ENCODE data around the gene SOCS6. TPM values are rescaled to one million over a fixed set of nuclear protein-coding genes. Genes with fewer than 3 reads are reported as not detected.

The SOCS6 gene
- total RNA-seq, 1 experiment from 2014 or later, result not detected

GRCh38 chr18:70258243-70258642, 30.6 kb upstream of the SOCS6 start:
- no peak overlapping the region for H3K4me2 ChIP-seq (ENCODE audit: low read depth, low read length, poor library complexity, severe bottlenecking)
- no peak for DNase-seq
- no peaks in the 10 kb centered on the region for H3K27me3 ChIP-seq (ENCODE audit: low read length)
- no peak overlapping the region for H3K27ac ChIP-seq (ENCODE audit: low read length)
- H3K4me3 ChIP-seq (ENCODE audit: low read length), result no peak overlapping the region
- H3K36me3 ChIP-seq (ENCODE audit: insufficient read depth, low read length), result no peaks in the 10 kb centered on the region
- H3K9me3 ChIP-seq (ENCODE audit: low read length), result no peaks in the 10 kb centered on the region
- H3K4me1 ChIP-seq (ENCODE audit: low read length), result no peaks in the 10 kb centered on the region
- no peak overlapping the region for H2AFZ ChIP-seq (ENCODE audit: low read length)
- no peaks in the 10 kb centered on the region for H3K79me2 ChIP-seq (ENCODE audit: low read length)
- H3K9me2 ChIP-seq (replicated peaks; ENCODE audit: insufficient read depth, low read length), result no peaks in the 10 kb centered on the region
- no peaks in the 10 kb centered on the region for H4K20me1 ChIP-seq (ENCODE audit: insufficient read depth, low read depth, low read length)
- no peak overlapping the region for H3K9ac ChIP-seq (ENCODE audit: low read length)

GRCh38 chr18:70260683-70261082, 28.2 kb upstream of the SOCS6 start:
- H4K20me1 ChIP-seq (ENCODE audit: insufficient read depth, low read depth, low read length), result no peaks in the 10 kb centered on the region
- no peak for DNase-seq
- no peak overlapping the region for H2AFZ ChIP-seq (ENCODE audit: low read length)
- no peaks in the 10 kb centered on the region for H3K36me3 ChIP-seq (ENCODE audit: insufficient read depth, low read length)
- no peaks in the 10 kb centered on the region for H3K9me2 ChIP-seq (replicated peaks; ENCODE audit: insufficient read depth, low read length)
- no peak overlapping the region for H3K4me2 ChIP-seq (ENCODE audit: low read depth, low read length, poor library complexity, severe bottlenecking)
- no peaks in the 10 kb centered on the region for H3K4me1 ChIP-seq (ENCODE audit: low read length)
- H3K27me3 ChIP-seq (ENCODE audit: low read length), result no peaks in the 10 kb centered on the region
- H3K9me3 ChIP-seq (ENCODE audit: low read length), result no peaks in the 10 kb centered on the region
- H3K27ac ChIP-seq (ENCODE audit: low read length), result no peak overlapping the region
- no peak overlapping the region for H3K9ac ChIP-seq (ENCODE audit: low read length)
- no peak overlapping the region for H3K4me3 ChIP-seq (ENCODE audit: low read length)
- no peaks in the 10 kb centered on the region for H3K79me2 ChIP-seq (ENCODE audit: low read length)

- DNase-seq, result no peak
- H3K9me3 ChIP-seq (ENCODE audit: low read length), result no peaks in the 10 kb centered on the region
- H3K27me3 ChIP-seq (ENCODE audit: low read length), result no peaks in the 10 kb centered on the region
- H2AFZ ChIP-seq (ENCODE audit: low read length), result no peak overlapping the region
- no peaks in the 10 kb centered on the region for H3K79me2 ChIP-seq (ENCODE audit: low read length)
- H3K4me3 ChIP-seq (ENCODE audit: low read length), result no peak overlapping the region
- H3K4me1 ChIP-seq (ENCODE audit: low read length), result no peaks in the 10 kb centered on the region
- H3K9ac ChIP-seq (ENCODE audit: low read length), result no peak overlapping the region
- H3K9me2 ChIP-seq (replicated peaks; ENCODE audit: insufficient read depth, low read length), result no peaks in the 10 kb centered on the region
- H3K36me3 ChIP-seq (ENCODE audit: insufficient read depth, low read length), result no peaks in the 10 kb centered on the region
- no peaks in the 10 kb centered on the region for H4K20me1 ChIP-seq (ENCODE audit: insufficient read depth, low read depth, low read length)
- H3K27ac ChIP-seq (ENCODE audit: low read length), result no peak overlapping the region
- no peak overlapping the region for H3K4me2 ChIP-seq (ENCODE audit: low read depth, low read length, poor library complexity, severe bottlenecking)
Observed at GRCh38 chr18:70261141-70261788, 27.6 kb upstream of the SOCS6 start.

- no peaks in the 10 kb centered on the region for H3K4me1 ChIP-seq (ENCODE audit: low read length)
- H3K27ac ChIP-seq (ENCODE audit: low read length), result no peak overlapping the region
- no peaks in the 10 kb centered on the region for H3K36me3 ChIP-seq (ENCODE audit: insufficient read depth, low read length)
- no peaks in the 10 kb centered on the region for H3K9me2 ChIP-seq (replicated peaks; ENCODE audit: insufficient read depth, low read length)
- no peaks in the 10 kb centered on the region for H3K9me3 ChIP-seq (ENCODE audit: low read length)
- no peak for DNase-seq
- H3K27me3 ChIP-seq (ENCODE audit: low read length), result no peaks in the 10 kb centered on the region
- H2AFZ ChIP-seq (ENCODE audit: low read length), result no peak overlapping the region
- no peaks in the 10 kb centered on the region for H3K79me2 ChIP-seq (ENCODE audit: low read length)
- H4K20me1 ChIP-seq (ENCODE audit: insufficient read depth, low read depth, low read length), result no peaks in the 10 kb centered on the region
- H3K9ac ChIP-seq (ENCODE audit: low read length), result no peak overlapping the region
- H3K4me2 ChIP-seq (ENCODE audit: low read depth, low read length, poor library complexity, severe bottlenecking), result no peak overlapping the region
- H3K4me3 ChIP-seq (ENCODE audit: low read length), result no peak overlapping the region
Observed at GRCh38 chr18:70263336-70263735, 25.5 kb upstream of the SOCS6 start.

GRCh38 chr18:70271742-70272141, 17.1 kb upstream of the SOCS6 start:
- H3K79me2 ChIP-seq (ENCODE audit: low read length), result no peaks in the 10 kb centered on the region
- peaks cover 13% of the 10 kb centered on the region for H3K9me3 ChIP-seq (ENCODE audit: low read length)
- no peak overlapping the region for H3K4me2 ChIP-seq (ENCODE audit: low read depth, low read length, poor library complexity, severe bottlenecking)
- H3K4me3 ChIP-seq (ENCODE audit: low read length), result no peak overlapping the region
- no peaks in the 10 kb centered on the region for H3K9me2 ChIP-seq (replicated peaks; ENCODE audit: insufficient read depth, low read length)
- H3K27ac ChIP-seq (ENCODE audit: low read length), result no peak overlapping the region
- no peaks in the 10 kb centered on the region for H4K20me1 ChIP-seq (ENCODE audit: insufficient read depth, low read depth, low read length)
- no peaks in the 10 kb centered on the region for H3K4me1 ChIP-seq (ENCODE audit: low read length)
- no peak overlapping the region for H2AFZ ChIP-seq (ENCODE audit: low read length)
- H3K9ac ChIP-seq (ENCODE audit: low read length), result no peak overlapping the region
- peaks cover 5% of the 10 kb centered on the region; the same call in 1 of the 2 replicates for H3K27me3 ChIP-seq (ENCODE audit: low read length)
- DNase-seq, result no peak
- no peaks in the 10 kb centered on the region for H3K36me3 ChIP-seq (ENCODE audit: insufficient read depth, low read length)

GRCh38 chr18:70273021-70273420, 15.8 kb upstream of the SOCS6 start:
- no peaks in the 10 kb centered on the region for H4K20me1 ChIP-seq (ENCODE audit: insufficient read depth, low read depth, low read length)
- H3K9ac ChIP-seq (ENCODE audit: low read length), result no peak overlapping the region
- no peak overlapping the region for H3K4me2 ChIP-seq (ENCODE audit: low read depth, low read length, poor library complexity, severe bottlenecking)
- H3K9me2 ChIP-seq (replicated peaks; ENCODE audit: insufficient read depth, low read length), result no peaks in the 10 kb centered on the region
- H3K36me3 ChIP-seq (ENCODE audit: insufficient read depth, low read length), result no peaks in the 10 kb centered on the region
- no peak overlapping the region for H3K4me3 ChIP-seq (ENCODE audit: low read length)
- peaks cover 13% of the 10 kb centered on the region for H3K9me3 ChIP-seq (ENCODE audit: low read length)
- H3K4me1 ChIP-seq (ENCODE audit: low read length), result no peaks in the 10 kb centered on the region
- no peak overlapping the region for H3K27ac ChIP-seq (ENCODE audit: low read length)
- no peaks in the 10 kb centered on the region for H3K79me2 ChIP-seq (ENCODE audit: low read length)
- no peak overlapping the region for H2AFZ ChIP-seq (ENCODE audit: low read length)
- H3K27me3 ChIP-seq (ENCODE audit: low read length), result peaks cover 5% of the 10 kb centered on the region; the same call in 1 of the 2 replicates
- no peak for DNase-seq

GRCh38 chr18:70276416-70277191, 12.2 kb upstream of the SOCS6 start:
- Histone ChIP-seq H3K79me2 (ENCODE audit: low read length) (no peaks in the 10 kb centered on the region), H3K4me2 (ENCODE audit: low read depth, low read length, poor library complexity, severe bottlenecking) (no peak overlapping the region), H3K9ac (ENCODE audit: low read length) (no peak overlapping the region), H3K4me3 (ENCODE audit: low read length) (no peak overlapping the region), H3K27ac (ENCODE audit: low read length) (no peak overlapping the region), H3K4me1 (ENCODE audit: low read length) (no peaks in the 10 kb centered on the region), H3K9me2 (replicated peaks; ENCODE audit: insufficient read depth, low read length) (no peaks in the 10 kb centered on the region), H2AFZ (ENCODE audit: low read length) (no peak overlapping the region), H3K27me3 (ENCODE audit: low read length) (peaks cover 5% of the 10 kb centered on the region; the same call in 1 of the 2 replicates), H3K9me3 (ENCODE audit: low read length) (peaks cover 8% of the 10 kb centered on the region), H4K20me1 (ENCODE audit: insufficient read depth, low read depth, low read length) (no peaks in the 10 kb centered on the region), H3K36me3 (ENCODE audit: insufficient read depth, low read length) (no peaks in the 10 kb centered on the region)
- DNase-seq, result no peak

GRCh38 chr18:70279470-70279869, 9.4 kb upstream of the SOCS6 start:
- H3K27me3 ChIP-seq (ENCODE audit: low read length), result no peaks in the 10 kb centered on the region
- no peaks in the 10 kb centered on the region for H3K4me1 ChIP-seq (ENCODE audit: low read length)
- H3K79me2 ChIP-seq (ENCODE audit: low read length), result no peaks in the 10 kb centered on the region
- H3K9me3 ChIP-seq (ENCODE audit: low read length), result no peaks in the 10 kb centered on the region
- no peaks in the 10 kb centered on the region for H3K36me3 ChIP-seq (ENCODE audit: insufficient read depth, low read length)
- H2AFZ ChIP-seq (ENCODE audit: low read length), result no peak overlapping the region
- no peaks in the 10 kb centered on the region for H3K9me2 ChIP-seq (replicated peaks; ENCODE audit: insufficient read depth, low read length)
- no peak overlapping the region for H3K4me2 ChIP-seq (ENCODE audit: low read depth, low read length, poor library complexity, severe bottlenecking)
- no peak overlapping the region for H3K27ac ChIP-seq (ENCODE audit: low read length)
- no peak overlapping the region for H3K9ac ChIP-seq (ENCODE audit: low read length)
- no peaks in the 10 kb centered on the region for H4K20me1 ChIP-seq (ENCODE audit: insufficient read depth, low read depth, low read length)
- no peak for DNase-seq
- no peak overlapping the region for H3K4me3 ChIP-seq (ENCODE audit: low read length)

Measured in Karpas-422 (cell line).